Cardiac muscle cell (in vitro differentiated cells and primary cell): ENCODE results near the gene GDF15. TPM values are rescaled to one million over a fixed set of nuclear protein-coding genes. Genes with fewer than 3 reads are reported as not detected.
A peak's percentile ranks its signal among the peaks of the same experiment; 100 is the strongest.

ENCODE experiments used
- DNase-seq, 2 donors: peaks; one replicate each; pipeline versions ENCODE4 v3.0.0 to v3.0.0-alpha.2; 2010 to 2017; ENCODE audit warnings: low read depth in 1 of 2, low spot score in 1 of 2
- H3K27ac ChIP-seq: fragments of 200-600 bp; sonication (generic); 2 replicates; pipeline ENCODE4 v1.5.1; 2016
- H3K27me3 ChIP-seq: fragments of 200-600 bp; sonication (generic); 2 replicates; pipeline ENCODE4 v1.6.0; 2016; ENCODE audit warnings: control low read depth
- H3K36me3 ChIP-seq: fragments of 200-600 bp; sonication (generic); 2 replicates; pipeline ENCODE4 v1.5.1; 2016; ENCODE audit warnings: control low read depth
- H3K4me1 ChIP-seq: fragments of 200-600 bp; sonication (generic); 2 replicates; pipeline ENCODE4 v1.8.1; 2017; ENCODE audit warnings: low read depth, mild to moderate bottlenecking, mixed run types
- H3K4me3 ChIP-seq: fragments of 200-600 bp; sonication (generic); 2 replicates; pipeline ENCODE4 v1.5.1; 2016; ENCODE audit warnings: mild to moderate bottlenecking
- H3K9me3 ChIP-seq: fragments of 200-600 bp; sonication (generic); 2 replicates; pipeline ENCODE4 v1.5.1; 2017; ENCODE audit warnings: low read depth, mild to moderate bottlenecking, control low read depth
- polyA plus RNA-seq: library from polyadenylated mRNA; unstranded; fragments of >200 nt; fragmentation: Nextera tagmentation; extraction: Ambion mirVana; gene quantifications from 2 replicates; pipeline ENCODE4 v1.2.1, GENCODE V29; 2016
- total RNA-seq: library from RNA; depleted of rRNA; stranded (reverse); fragments of >200 nt; gene quantifications from 2 replicates; pipeline ENCODE4 v1.2.3, GENCODE V29; 2016
- TF ChIP-seq, protein P1 (sequence below): IDR thresholded peaks from 2 replicates; pipeline ENCODE4 v1.5.1; 2012; ENCODE audit warnings: low read depth, mild to moderate bottlenecking, low read length

GDF15 gene
- total and polyA plus RNA-seq, 2 experiments from 2014 or later: 2.4 to 10.0 TPM

GRCh38 chr19:18428787-18429674 is 43.1 kb downstream of the GDF15 start:
- no peaks in the 10 kb centered on the region for H3K27me3 ChIP-seq
- H3K4me3 ChIP-seq: peak overlapping the region; percentile 52
- peak overlapping the region; percentile 48 for H3K27ac ChIP-seq
- TF ChIP-seq, protein P1, sequence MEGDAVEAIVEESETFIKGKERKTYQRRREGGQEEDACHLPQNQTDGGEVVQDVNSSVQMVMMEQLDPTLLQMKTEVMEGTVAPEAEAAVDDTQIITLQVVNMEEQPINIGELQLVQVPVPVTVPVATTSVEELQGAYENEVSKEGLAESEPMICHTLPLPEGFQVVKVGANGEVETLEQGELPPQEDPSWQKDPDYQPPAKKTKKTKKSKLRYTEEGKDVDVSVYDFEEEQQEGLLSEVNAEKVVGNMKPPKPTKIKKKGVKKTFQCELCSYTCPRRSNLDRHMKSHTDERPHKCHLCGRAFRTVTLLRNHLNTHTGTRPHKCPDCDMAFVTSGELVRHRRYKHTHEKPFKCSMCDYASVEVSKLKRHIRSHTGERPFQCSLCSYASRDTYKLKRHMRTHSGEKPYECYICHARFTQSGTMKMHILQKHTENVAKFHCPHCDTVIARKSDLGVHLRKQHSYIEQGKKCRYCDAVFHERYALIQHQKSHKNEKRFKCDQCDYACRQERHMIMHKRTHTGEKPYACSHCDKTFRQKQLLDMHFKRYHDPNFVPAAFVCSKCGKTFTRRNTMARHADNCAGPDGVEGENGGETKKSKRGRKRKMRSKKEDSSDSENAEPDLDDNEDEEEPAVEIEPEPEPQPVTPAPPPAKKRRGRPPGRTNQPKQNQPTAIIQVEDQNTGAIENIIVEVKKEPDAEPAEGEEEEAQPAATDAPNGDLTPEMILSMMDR: no peak
- no peaks in the 10 kb centered on the region for H3K36me3 ChIP-seq
- peak; percentile 82 to 89 for DNase-seq
- H3K9me3 ChIP-seq: no peaks in the 10 kb centered on the region
- H3K4me1 ChIP-seq: peaks cover 42% of the 10 kb centered on the region

- DNase-seq: no peak
- Histone ChIP-seq H3K4me3 (peak overlapping the region; percentile 52), H3K36me3 (no peaks in the 10 kb centered on the region), H3K4me1 (peaks cover 41% of the 10 kb centered on the region), H3K27me3 (no peaks in the 10 kb centered on the region), H3K27ac (peak overlapping the region; percentile 48), H3K9me3 (no peaks in the 10 kb centered on the region)
- TF ChIP-seq, protein P1: no peak
Measured at GRCh38 chr19:18429717-18430416, 43.9 kb downstream of the GDF15 start.

DNA sequence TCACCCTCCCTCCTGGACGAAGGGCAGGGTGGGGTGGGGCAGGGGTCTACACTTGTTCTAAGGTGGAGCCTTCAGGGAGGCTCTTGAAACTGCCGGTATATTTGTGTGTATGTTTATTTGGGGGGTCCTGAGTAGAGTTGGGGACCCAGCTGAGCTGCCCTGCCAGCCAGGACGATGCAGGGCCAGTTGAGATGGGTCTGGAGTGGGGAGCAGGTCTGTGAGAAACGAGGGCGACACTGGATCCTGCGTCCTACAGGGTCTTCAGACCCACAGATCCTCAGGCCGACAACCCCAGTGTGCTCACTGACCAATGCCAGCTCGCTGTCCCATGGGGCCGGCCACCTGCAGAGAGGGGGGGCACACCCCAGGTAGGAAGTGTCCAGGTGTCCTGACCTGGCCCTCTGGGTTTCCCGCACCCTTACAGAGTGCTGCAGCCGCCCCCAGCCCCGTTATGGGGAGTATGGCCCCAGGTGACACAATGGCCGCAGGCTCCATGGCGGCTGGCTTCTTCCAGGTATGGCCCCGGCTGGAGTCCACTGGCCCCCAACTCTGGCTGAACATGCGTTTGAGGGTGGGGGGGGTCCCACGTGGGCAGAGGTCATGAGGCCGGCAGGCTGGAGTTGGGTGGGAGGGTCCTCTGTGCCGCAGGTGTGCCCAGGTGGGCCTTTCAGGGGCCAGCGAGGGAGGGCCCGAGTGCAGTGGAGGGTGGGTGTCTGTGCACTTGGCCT is 44.6 kb downstream of the GDF15 start:
- Histone ChIP-seq H3K27me3 (no peaks in the 10 kb centered on the region), H3K9me3 (no peaks in the 10 kb centered on the region), H3K27ac (no peak overlapping the region), H3K4me3 (no peak overlapping the region), H3K36me3 (no peaks in the 10 kb centered on the region), H3K4me1 (peaks cover 40% of the 10 kb centered on the region)
- TF ChIP-seq, protein P1: no peak
- no peak for DNase-seq

DNA sequence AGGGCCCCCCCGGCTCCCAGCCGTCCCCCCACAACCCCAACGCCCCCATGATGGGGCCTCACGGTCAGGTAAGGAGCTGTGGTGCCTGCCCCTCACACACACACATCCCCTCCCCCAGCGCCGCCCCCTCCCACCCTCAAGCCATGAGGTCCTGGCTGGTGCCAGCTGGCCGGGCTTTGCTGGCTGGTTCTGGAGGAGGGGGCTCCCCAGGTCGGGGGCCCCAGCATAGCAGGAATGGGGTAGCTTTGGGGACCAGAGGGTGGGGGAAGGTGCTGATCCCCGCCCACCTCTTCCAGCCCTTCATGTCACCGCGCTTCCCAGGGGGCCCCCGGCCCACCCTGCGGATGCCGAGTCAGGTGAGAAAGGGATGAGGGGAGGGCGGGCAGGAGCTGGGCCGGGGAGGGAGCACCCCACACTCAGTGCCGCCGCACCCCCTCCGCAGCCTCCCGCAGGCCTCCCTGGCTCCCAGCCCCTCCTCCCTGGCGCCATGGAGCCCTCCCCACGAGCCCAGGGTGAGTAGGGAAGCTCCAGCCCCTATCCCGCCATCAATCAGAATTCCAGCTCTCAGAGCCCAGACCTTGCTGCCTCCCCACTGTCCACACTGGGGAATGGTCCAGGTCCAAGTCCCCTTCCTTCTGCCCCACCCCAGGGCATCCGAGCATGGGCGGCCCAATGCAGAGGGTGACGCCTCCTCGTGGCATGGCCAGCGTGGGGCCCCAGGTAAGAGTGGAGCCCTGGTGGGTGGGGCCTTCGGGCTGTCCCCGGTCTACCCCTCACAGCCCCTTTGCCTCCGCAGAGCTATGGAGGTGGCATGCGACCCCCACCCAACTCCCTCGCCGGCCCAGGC is 45.6 kb downstream of the GDF15 start:
- Histone ChIP-seq H3K36me3 (no peaks in the 10 kb centered on the region), H3K4me3 (no peak overlapping the region), H3K4me1 (peaks cover 32% of the 10 kb centered on the region)

More for the DNA sequence above, 45.6 kb downstream of the GDF15 start:
- Histone ChIP-seq H3K27ac (no peak overlapping the region), H3K9me3 (no peaks in the 10 kb centered on the region), H3K27me3 (no peaks in the 10 kb centered on the region)
- no peak for DNase-seq
- TF ChIP-seq, protein P1: no peak
